Endothelial cell of umbilical vein (primary cell): Measurements from ENCODE around the gene PAQR8. TPM values are rescaled to one million over a fixed set of nuclear protein-coding genes. Genes with fewer than 3 reads are reported as not detected.

Source experiments
- BruUV-seq: library from RNA; stranded (reverse); fragments of 400-500 nt; replicated peaks from 2 replicates; lab custom pipeline; 2021; lab: Mats Ljungman, UMichigan
- CTCF ChIA-PET: fragments of 300-600, 350-600 bp; sonication (Branson Sonifier 250); formaldehyde crosslinking; loops from one replicate; lab custom pipeline; 2021; ENCODE audit warnings: antibody characterized with exemption, inconsistent platforms; lab: Charles Lee
- POLR2A ChIA-PET: fragments of 300-600, 350-600 bp; sonication (Branson Sonifier 250); formaldehyde crosslinking; loops from one replicate; lab custom pipeline; 2021; ENCODE audit warnings: antibody characterized with exemption, inconsistent platforms; lab: Charles Lee
- DNase-seq: peaks from one replicate; pipeline ENCODE4 v3.0.0-alpha.2; 2011; ENCODE audit warnings: low read depth, low spot score
- FAIRE-seq: peaks from 2 replicates; lab custom pipeline; 2011; peaks lifted over from hg19 to GRCh38; lab: Jason Lieb, UNC
- H2AFZ ChIP-seq: 2 replicates; pipeline ENCODE4 v1.6.0; 2012; ENCODE audit warnings: low read depth, low read length, control low read depth, inconsistent platforms
- H3K27ac ChIP-seq: 2 replicates; pipeline ENCODE4 v1.5.1; 2011; ENCODE audit warnings: low read depth, mild to moderate bottlenecking, control low read depth, low read length, moderate library complexity; ENCODE audit not compliant: insufficient read depth
- H3K27me3 ChIP-seq, 2 experiments: 2 replicates each; pipeline versions ENCODE4 v1.6.0 to v1.6.1; 2011; ENCODE audit warnings: low read length in 2 of 2, mixed read lengths in 1 of 2; ENCODE audit not compliant: control insufficient read depth in 2 of 2, insufficient read depth in 2 of 2
- H3K36me3 ChIP-seq, 2 experiments: 2 replicates in 1 of 2; 3 replicates in 1 of 2; pipeline ENCODE4 v1.5.1; 2011; ENCODE audit warnings: low read length in 2 of 2, mild to moderate bottlenecking in 1 of 2, moderate library complexity in 1 of 2; ENCODE audit not compliant: control insufficient read depth in 2 of 2, insufficient read depth in 2 of 2; ENCODE audit errors: extremely low read depth in 1 of 2
- H3K4me1 ChIP-seq: 3 replicates; pipeline ENCODE4 v1.5.1; 2011; ENCODE audit warnings: mild to moderate bottlenecking, low read length; ENCODE audit not compliant: control insufficient read depth, insufficient read depth; ENCODE audit errors: extremely low read depth
- H3K4me2 ChIP-seq: 2 replicates; pipeline ENCODE4 v1.6.1; 2011; ENCODE audit warnings: low read length, control low read depth, mixed read lengths; ENCODE audit not compliant: insufficient read depth
- H3K4me3 ChIP-seq, 3 experiments: fragments of 200-600 bp in 1 of 3; sonication (generic), shearing (Covaris generic) in 1 of 3; replicated peaks in 1 of 3; 2 replicates each; pipeline ENCODE4 v1.5.1; 2011 to 2016; ENCODE audit warnings: control low read depth in 3 of 3, low read length in 3 of 3, mild to moderate bottlenecking in 2 of 3, inconsistent platforms in 1 of 3, low read depth in 1 of 3, moderate library complexity in 1 of 3; ENCODE audit not compliant: insufficient read depth in 1 of 3
- H3K79me2 ChIP-seq: 2 replicates; pipeline ENCODE4 v1.6.0; 2012; ENCODE audit warnings: low read length, inconsistent platforms; ENCODE audit not compliant: control insufficient read depth, insufficient read depth
- H3K9ac ChIP-seq: replicated peaks from 2 replicates; pipeline ENCODE3; 2011; ENCODE audit warnings: low read length, control low read depth; ENCODE audit not compliant: insufficient read depth; ENCODE audit errors: extremely low read depth
- H3K9me1 ChIP-seq: replicated peaks from 3 replicates; pipeline ENCODE4 v1.6.0; 2011; ENCODE audit warnings: mild to moderate bottlenecking, low read length; ENCODE audit not compliant: control insufficient read depth, insufficient read depth; ENCODE audit errors: extremely low read depth
- H3K9me3 ChIP-seq: replicated peaks from 2 replicates; pipeline ENCODE4 v1.5.1; 2012; ENCODE audit warnings: low read length, inconsistent platforms; ENCODE audit not compliant: control insufficient read depth, insufficient read depth
- H4K20me1 ChIP-seq: replicated peaks from 2 replicates; pipeline ENCODE3; 2011; ENCODE audit warnings: mild to moderate bottlenecking, low read length; ENCODE audit not compliant: control insufficient read depth, insufficient read depth; ENCODE audit errors: extremely low read depth
- CTCF ChIP-seq, 2 donors: IDR thresholded peaks; 1 replicate in 1 of 2; 2 replicates in 1 of 2; pipeline ENCODE4 v1.5.1; 2011; ENCODE audit warnings: low read length in 2 of 2, mild to moderate bottlenecking in 2 of 2, moderate library complexity in 2 of 2, control low read depth in 1 of 2, inconsistent platforms in 1 of 2, low read depth in 1 of 2; ENCODE audit not compliant: insufficient read depth in 1 of 2; ENCODE audit errors: extremely low read depth in 1 of 2
- FOS ChIP-seq: IDR thresholded peaks from 2 replicates; pipeline ENCODE4 v1.6.1; 2011; ENCODE audit warnings: mild to moderate bottlenecking, low read length, moderate library complexity, borderline replicate concordance; ENCODE audit not compliant: insufficient read depth
- GATA2 ChIP-seq: IDR thresholded peaks from 2 replicates; pipeline ENCODE4 v1.7.0; 2011; ENCODE audit warnings: low read depth, mild to moderate bottlenecking, moderate library complexity, mixed read lengths, low read length; ENCODE audit not compliant: insufficient read length, insufficient read depth
- JUN ChIP-seq: IDR thresholded peaks from 2 replicates; pipeline ENCODE4 v1.6.1; 2011; ENCODE audit warnings: borderline replicate concordance, low read depth; ENCODE audit not compliant: insufficient read length, insufficient read depth
- POLR2A ChIP-seq: IDR thresholded peaks from 2 replicates; pipeline ENCODE4 v1.6.1; 2012; ENCODE audit warnings: low read depth, mild to moderate bottlenecking, control low read depth, low read length
- POLR2AphosphoS5 ChIP-seq: IDR thresholded peaks from 2 replicates; pipeline ENCODE4 v1.6.1; 2012; ENCODE audit warnings: low read depth, mild to moderate bottlenecking, control low read depth, low read length, moderate library complexity; ENCODE audit not compliant: insufficient read depth
- dilution Hi-C: fragments of 300-500 bp; cut with MboI; formaldehyde crosslinking; loops from one replicate; pipeline ENCODE4 v1.15.0; 2019; ENCODE audit warnings: low sequenced_read_pairs; ENCODE audit not compliant: extremely low pct_ligation_motif_present
- intact Hi-C: fragments of 100-400 bp; cut with micrococcal nuclease; formaldehyde crosslinking; loops from one replicate; pipeline ENCODE4 v1.10.0; 2022
- polyA plus RNA-seq, 4 experiments: library from polyadenylated mRNA; depleted of rRNA in 3 of 4; stranded (reverse) in 3 of 4; unstranded in 1 of 4; fragments of >200 nt; gene quantifications; 2 replicates each; pipeline versions ENCODE4 v1.2.1 to v1.2.3, GENCODE V29; 2011 to 2012; ENCODE audit warnings: missing spikeins in 1 of 4
- total RNA-seq: library from RNA; stranded (reverse); gene quantifications from 2 replicates; pipeline ENCODE4 v1.2.3, GENCODE V29; 2021

The PAQR8 gene
- total and polyA plus RNA-seq, 2 donors (not counting 3 experiments of a cell fraction or from before 2014, with no cell fraction given): 4.3 to 6.0 TPM

- H3K9me1 ChIP-seq: no peaks in the 10 kb centered on the region
- no peak overlapping the region for H3K4me3 ChIP-seq
- dilution Hi-C loops (loop anchor here (25.0 kb wide), 2 partner anchors 102 to 273 kb away; partner anchors contain the start of genes MCM3 and TMEM14A), intact Hi-C loops (loop anchor here (2.0 to 10.0 kb wide), 2 partner anchors 105 to 325 kb away; partner anchors contain the start of gene MCM3)
- no peak for TF ChIP-seq POLR2A
- peak; percentile 11 for TF ChIP-seq FOS
- TF ChIP-seq CTCF (IDR thresholded peaks at IDR 0.05; ENCODE audit: extremely low read depth in 1 of 2, insufficient read depth in 1 of 2, low read depth in 1 of 2, low read length in 2 of 2): no peak
- TF ChIP-seq GATA2: peak; percentile 92
- no peak for TF ChIP-seq POLR2AphosphoS5
- no peak for TF ChIP-seq JUN
- peak; percentile 73 for DNase-seq
- peak overlapping the region; percentile 37 for H3K27ac ChIP-seq
- no peaks in the 10 kb centered on the region for H3K36me3 ChIP-seq
- H3K4me1 ChIP-seq: peaks cover 20% of the 10 kb centered on the region
- no peaks in the 10 kb centered on the region for H3K27me3 ChIP-seq
- POLR2A ChIA-PET: interaction anchor here (1.5 kb wide), 1 partner anchor 28 kb away, joined by 4 read pairs; the partner anchor contains the start of gene PAQR8
- no peaks in the 10 kb centered on the region for H3K9me3 ChIP-seq
- BruUV-seq: no TSS peak
- H3K79me2 ChIP-seq: no peaks in the 10 kb centered on the region
- peak; percentile 90 for FAIRE-seq
- H3K9ac ChIP-seq: peak overlapping the region; percentile 3
- no peaks in the 10 kb centered on the region for H4K20me1 ChIP-seq
- H3K4me2 ChIP-seq: peak overlapping the region; percentile 70
- no peak overlapping the region for H2AFZ ChIP-seq
- CTCF ChIA-PET: interaction anchor here (0.6 to 3.7 kb wide), 14 partner anchors 8 to 273 kb away, joined by 3 to 34 read pairs (median 4); partner anchors contain the start of genes MCM3 and PAQR8
Measured at GRCh38 chr6:52389626-52390360, 27.8 kb downstream of the PAQR8 start.
